ENCODE measurements around the gene NUP160. TPM values are rescaled to one million over a fixed set of nuclear protein-coding genes. Genes with fewer than 3 reads are reported as not detected.

The NUP160 gene
- total and polyA plus RNA-seq, 2 of the 4 experiments (the other 2 are of a cell fraction): 12.5 to 35.0 TPM

- Histone ChIP-seq H3K18ac (ENCODE audit: low read depth, low read length) (no peak overlapping the region), H4K8ac (ENCODE audit: low read depth in 2 of 2, low read length in 2 of 2) (no peak overlapping the region), H3K4ac (ENCODE audit: low read depth, low read length) (no peak overlapping the region), H3K27ac (ENCODE audit: insufficient read depth, low read length) (no peak overlapping the region), H3K4me1 (ENCODE audit: control insufficient read depth, insufficient read depth, low read length) (no peaks in the 10 kb centered on the region), H3K27me3 (ENCODE audit: control insufficient read depth, insufficient read depth, low read length) (no peaks in the 10 kb centered on the region), H3K9me3 (ENCODE audit: control insufficient read depth, insufficient read depth, low read length) (no peaks in the 10 kb centered on the region), H2AFZ (replicated peaks; ENCODE audit: low read length, poor library complexity) (no peak overlapping the region), H2AK9ac (replicated peaks; ENCODE audit: low read depth, low read length, poor library complexity) (no peak overlapping the region), H3K4me2 (ENCODE audit: low read depth, low read length) (no peak overlapping the region), H3K36me3 (ENCODE audit: control insufficient read depth, insufficient read depth, low read length) (no peaks in the 10 kb centered on the region), H2BK120ac (ENCODE audit: low read depth, low read length) (no peak overlapping the region), H3K9ac (ENCODE audit: low read depth, low read length) (no peak overlapping the region), H2BK15ac (ENCODE audit: low read depth, low read length) (no peak overlapping the region), H3K56ac (ENCODE audit: extremely low read depth, insufficient read depth, low read length) (no peak overlapping the region), H2BK20ac (ENCODE audit: low read depth, low read length) (no peak overlapping the region), H3K9me1 (ENCODE audit: insufficient read depth, low read length) (no peaks in the 10 kb centered on the region), H3K14ac (replicated peaks; ENCODE audit: low read depth, low read length) (no peak overlapping the region), H2BK5ac (ENCODE audit: low read depth, low read length, poor library complexity, severe bottlenecking) (no peak overlapping the region), H4K20me1 (ENCODE audit: insufficient read depth, low read length) (no peaks in the 10 kb centered on the region), H3K23ac (ENCODE audit: low read depth, low read length) (no peak overlapping the region), H3K4me3 (ENCODE audit: insufficient read depth, low read depth, low read length) (no peak overlapping the region), H2AK5ac (ENCODE audit: low read depth, low read length) (no peak overlapping the region), H4K91ac (ENCODE audit: insufficient read depth, low read depth, low read length) (no peak overlapping the region), H3K79me1 (ENCODE audit: low read depth in 1 of 2, low read length in 2 of 2) (no peaks in the 10 kb centered on the region), H4K5ac (ENCODE audit: low read depth, low read length) (no peak overlapping the region)
- POLR2A ChIA-PET (ENCODE audit: unreplicated experiment): no interaction called here
- in situ Hi-C loops (cut with MboI; ENCODE audit: low sequenced_read_pairs) (loop anchor here (10.0 kb wide), 1 partner anchor 250 kb away; no protein-coding TSS in a partner anchor), intact Hi-C loops (cut with micrococcal nuclease) (loop anchor here (5.0 kb wide), 1 partner anchor 212 kb away; the partner anchor contains the start of gene MTCH2), dilution Hi-C loops (cut with HindIII; ENCODE audit: low sequenced_read_pairs, unreplicated experiment) (no loop called here)
- no CpG with 5 or more reads among the region's 3 CpGs for WGBS, 2 experiments (ENCODE audit: extremely low coverage in 2 of 2, insufficient read length in 1 of 2)
- DNase-seq (no peak), ATAC-seq (ENCODE audit: low read depth) (no peak)
- CTCF ChIA-PET: no interaction called here
- no TSS peak for BruUV-seq (replicated peaks)
- no peak for TF ChIP-seq BHLHE40 (IDR thresholded peaks at IDR 0.05; ENCODE audit: low read depth, low read length)
- TF ChIP-seq RFX5 (IDR thresholded peaks at IDR 0.05; ENCODE audit: low read depth, low read length): no peak
- no peak for TF ChIP-seq POLR2A (IDR thresholded peaks at IDR 0.05; ENCODE audit: low read depth, low read length)
- TF ChIP-seq MAFK (IDR thresholded peaks at IDR 0.05; ENCODE audit: low read depth, low read length): no peak
These were observed 6.5 kb upstream of the NUP160 start for GRCh38 chr11:47854667-47855066.
